K562 (cell line): ENCODE data around the gene RPS10. TPM values are rescaled to one million over a fixed set of nuclear protein-coding genes. Genes with fewer than 3 reads are reported as not detected.

Experiments
- KLF6 ChIP-seq: fragments of 250-450 bp; sonication (Bioruptor Pico); IDR thresholded peaks from 2 replicates; pipeline ENCODE4 v1.4.0; 2020; ENCODE audit warnings: mild to moderate bottlenecking, moderate library complexity, borderline replicate concordance
- MEIS2 ChIP-seq: fragments of 450-650 bp; IDR thresholded peaks from 2 replicates; pipeline ENCODE4 v1.6.1; 2014; ENCODE audit warnings: mild to moderate bottlenecking; ENCODE audit not compliant: partially characterized antibody
- ZBTB40 ChIP-seq, 2 experiments: fragments of 450-650 bp in 1 of 2; sonication (generic) in 1 of 2; formaldehyde crosslinking in 1 of 2; IDR thresholded peaks; 2 replicates each; pipeline versions ENCODE4 v1.7.1 to v1.9.0; 2016 to 2022; ENCODE audit warnings: inconsistent platforms in 1 of 2, mild to moderate bottlenecking in 1 of 2, missing genetic modification reagents in 1 of 2
- polyA plus RNA-seq, 8 experiments: library from polyadenylated mRNA; depleted of rRNA in 4 of 8; stranded (reverse) in 5 of 8; unstranded in 3 of 8; fragments of >200 nt; fragmentation: Nextera tagmentation in 2 of 8; fragmentation: Illumina TruSeq in 1 of 8; extraction: Ambion mirVana in 2 of 8; extraction: Trizol in 1 of 8; gene quantifications; 2 replicates each; pipeline versions ENCODE4 v1.2.1 to v1.2.3, GENCODE V29; 2011 to 2014; ENCODE audit warnings: inconsistent platforms in 1 of 8, missing spikeins in 1 of 8
- total RNA-seq, 7 experiments: library from RNA; depleted of rRNA in 6 of 7; stranded (reverse); fragments of >200 nt in 6 of 7; fragmentation: Illumina TruSeq in 2 of 7; extraction: Trizol in 2 of 7; gene quantifications; 2 replicates each; pipeline versions ENCODE4 v1.2.1 to v1.2.3, GENCODE V29; 2011 to 2021; ENCODE audit warnings: low replicate concordance in 1 of 7

Gene RPS10
- total and polyA plus RNA-seq, 9 of the 15 experiments (the other 6 are each of a cell fraction or from before 2014, with no cell fraction given): 2,680 to 5,251 (median 3,876) TPM

GRCh38 chr6:34447386-34447785 lies 21.5 kb upstream of the RPS10 start (continued):
- TF ChIP-seq ZBTB40 (IDR thresholded peaks at IDR 0.05) (no peak), ZBTB40 (CRISPR knock-in tag; IDR thresholded peaks at IDR 0.05) (no peak), MEIS2 (peak; percentile 5), KLF6 (0 out of 2 replicates have a peak, but pooled peaks have one; percentile 19)
